ENCODE data around the gene RIPPLY1. TPM values are rescaled to one million over a fixed set of nuclear protein-coding genes. Genes with fewer than 3 reads are reported as not detected.

RIPPLY1 gene
- total and polyA plus RNA-seq, 2 donors: not detected

GRCh38 chrX:106862972-106863688 lies 40.0 kb downstream of the RIPPLY1 start:
- Histone ChIP-seq H3K36me3 (ENCODE audit: insufficient read depth) (no peaks in the 10 kb centered on the region), H3K4me3 (ENCODE audit: low read depth, low read length) (no peak overlapping the region), H3K27ac (ENCODE audit: low read depth) (no peak overlapping the region), H3K4me1 (ENCODE audit: insufficient read depth) (no peaks in the 10 kb centered on the region)
- no peak for DNase-seq (ENCODE audit: extremely low spot score)
- 72% methylated on average over 13 of the region's 13 CpGs for WGBS

Other genes starting within 250 kb of the RIPPLY1 start
- gene RNF128, start 176.6 kb downstream of the RIPPLY1 start, total RNA-seq: 13.7 TPM
- gene RNF128, start 176.6 kb downstream of the RIPPLY1 start, polyA plus RNA-seq: 5.6 TPM
- gene TBC1D8B, start 100.7 kb downstream of the RIPPLY1 start, total RNA-seq: 44.0 TPM
- 2.6 TPM for gene TBC1D8B, start 100.7 kb downstream of the RIPPLY1 start, polyA plus RNA-seq
- gene CLDN2, start 17.1 kb upstream of the RIPPLY1 start, total RNA-seq: not detected
- gene CLDN2, start 17.1 kb upstream of the RIPPLY1 start, polyA plus RNA-seq: not detected
- gene MORC4, start 96.9 kb upstream of the RIPPLY1 start, total RNA-seq: 44.6 TPM
- gene MORC4, start 96.9 kb upstream of the RIPPLY1 start, polyA plus RNA-seq: 6.8 TPM
- gene RBM41, start 215.5 kb upstream of the RIPPLY1 start, total RNA-seq: 33.2 TPM
- 7.4 TPM for gene RBM41, start 215.5 kb upstream of the RIPPLY1 start, polyA plus RNA-seq

All from urinary bladder (tissue), 4 donors.